Measurements from ENCODE around the gene RNF212B. TPM values are rescaled to one million over a fixed set of nuclear protein-coding genes. Genes with fewer than 3 reads are reported as not detected.
"Not testable (repeated sequence)": the region's sequence is repeated elsewhere in the genome, so short reads cannot be mapped to it uniquely, and the experiment has no call there.

RNF212B gene, protein sequence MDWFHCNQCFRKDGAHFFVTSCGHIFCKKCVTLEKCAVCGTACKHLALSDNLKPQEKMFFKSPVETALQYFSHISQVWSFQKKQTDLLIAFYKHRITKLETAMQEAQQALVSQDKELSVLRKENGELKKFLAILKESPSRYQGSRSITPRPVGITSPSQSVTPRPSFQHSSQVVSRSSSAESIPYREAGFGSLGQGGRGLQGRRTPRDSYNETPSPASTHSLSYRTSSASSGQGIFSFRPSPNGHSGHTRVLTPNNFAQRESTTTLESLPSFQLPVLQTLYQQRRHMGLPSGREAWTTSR
- total RNA-seq, result not detected in 2 replicates

DNA sequence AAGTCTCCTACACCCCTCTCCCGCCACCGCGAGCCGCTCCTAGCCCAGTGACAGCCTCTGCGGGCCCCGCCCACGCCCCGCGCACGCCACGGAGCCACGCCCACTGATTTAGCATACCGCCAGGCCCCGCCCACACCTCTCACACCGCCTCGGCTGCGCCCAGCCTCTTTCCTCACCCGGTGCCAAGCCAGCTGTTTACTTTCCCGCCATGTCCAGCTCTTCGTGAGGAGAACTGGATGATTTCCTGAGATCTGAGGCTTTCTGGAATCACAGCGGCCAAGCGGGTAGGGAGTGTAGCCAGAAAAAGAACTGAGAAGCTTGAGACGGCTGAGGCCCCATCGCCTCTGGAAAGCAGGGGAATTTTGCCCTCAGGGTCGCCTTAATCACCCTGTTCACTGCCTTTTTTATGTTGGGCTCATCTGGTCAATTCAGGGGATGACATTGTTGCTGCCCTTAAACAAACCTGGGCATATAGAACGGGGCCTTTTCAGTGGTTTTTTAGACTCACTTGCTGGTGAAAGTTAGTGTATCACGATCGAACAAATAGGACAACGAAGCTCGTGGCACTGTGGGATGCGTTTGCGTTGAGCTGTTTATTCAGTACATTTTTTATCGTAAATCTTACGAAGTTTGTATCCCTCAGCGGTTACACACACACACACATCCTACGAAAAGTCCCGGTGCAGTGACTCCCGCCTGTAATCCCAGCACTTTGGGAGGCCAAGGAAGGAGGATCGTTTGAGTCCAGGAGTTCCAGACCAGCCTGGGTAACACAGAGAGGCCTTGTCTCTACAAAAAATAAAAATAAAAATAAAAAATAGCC lies at the start of gene RNF212B:
Gene RNF212B (plus strand): TSS at position 165 of the 823 bp plus-strand sequence. CDS start 2,410 bp downstream, outside the sequence.
- DNase-seq (ENCODE audit: low read depth, low spot score), result peak; percentile 13

DNA sequence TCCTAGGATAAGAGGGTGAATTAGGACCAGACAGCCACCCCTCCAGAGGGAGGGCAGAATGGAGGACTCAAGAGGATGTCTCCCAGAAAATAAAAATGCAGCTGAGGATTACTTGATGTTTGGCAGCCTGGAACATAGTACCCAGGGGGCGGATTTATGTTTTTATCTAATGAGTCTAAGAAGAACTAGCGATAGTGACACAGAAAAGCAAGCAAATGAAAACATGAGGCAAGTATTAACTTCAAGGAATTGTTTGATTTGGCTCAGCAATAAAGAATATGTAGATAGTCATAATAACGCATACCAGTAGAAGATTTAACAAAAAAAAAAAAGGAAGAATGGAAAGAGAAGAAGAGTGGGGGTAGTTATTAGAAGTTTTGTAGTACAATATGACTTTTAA lies 44.3 kb upstream of the RNF212B start:
- DNase-seq (ENCODE audit: low read depth, low spot score), result no peak

DNA sequence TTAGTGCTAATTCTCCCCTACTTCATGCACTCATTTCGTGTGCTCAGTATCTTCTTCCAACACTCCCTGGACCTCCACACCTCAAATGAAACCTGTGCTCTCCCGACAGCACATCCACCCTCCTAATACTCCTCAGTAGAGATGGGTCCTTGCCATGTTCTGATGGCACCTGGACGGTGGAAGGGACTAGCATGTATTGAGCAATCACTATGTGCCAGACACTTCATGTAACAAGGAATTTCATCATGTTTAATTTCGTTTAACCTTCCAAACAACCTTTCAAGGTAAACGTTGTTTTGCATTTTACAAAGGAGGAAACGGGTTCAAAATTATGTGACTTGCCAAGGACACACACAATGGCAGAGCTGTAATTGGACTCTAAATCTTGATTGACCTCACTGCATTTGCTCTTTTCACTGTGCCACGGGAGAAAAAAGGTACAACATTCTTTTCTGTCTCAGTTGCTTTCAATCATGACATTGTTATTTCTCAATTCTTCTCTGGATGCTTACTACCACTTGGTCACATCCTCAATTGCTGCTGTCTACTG lies 42.1 kb upstream of the RNF212B start:
- DNase-seq (ENCODE audit: low read depth, low spot score), result no peak

DNA sequence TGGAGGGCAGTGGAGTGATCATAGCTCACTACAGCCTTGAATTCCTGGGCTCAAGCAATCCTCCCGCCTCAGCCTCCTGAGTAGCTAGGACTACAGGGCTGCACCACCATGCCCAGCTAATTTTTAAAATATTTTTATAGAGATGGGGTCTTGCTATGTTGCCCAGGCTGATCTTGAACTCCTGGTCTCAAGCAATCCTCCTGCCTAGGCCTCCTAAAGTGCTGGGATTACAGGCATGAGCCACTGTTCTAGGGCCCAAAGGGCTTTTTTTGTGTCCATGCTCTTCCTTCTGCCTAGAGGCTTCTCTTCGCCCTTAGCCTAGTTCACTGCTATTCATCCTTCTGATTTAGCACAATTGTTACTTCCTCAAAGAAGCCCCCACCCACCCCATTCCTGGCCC lies 41.2 kb upstream of the RNF212B start:
- not testable (repeated sequence) for DNase-seq (ENCODE audit: low read depth, low spot score)

DNA sequence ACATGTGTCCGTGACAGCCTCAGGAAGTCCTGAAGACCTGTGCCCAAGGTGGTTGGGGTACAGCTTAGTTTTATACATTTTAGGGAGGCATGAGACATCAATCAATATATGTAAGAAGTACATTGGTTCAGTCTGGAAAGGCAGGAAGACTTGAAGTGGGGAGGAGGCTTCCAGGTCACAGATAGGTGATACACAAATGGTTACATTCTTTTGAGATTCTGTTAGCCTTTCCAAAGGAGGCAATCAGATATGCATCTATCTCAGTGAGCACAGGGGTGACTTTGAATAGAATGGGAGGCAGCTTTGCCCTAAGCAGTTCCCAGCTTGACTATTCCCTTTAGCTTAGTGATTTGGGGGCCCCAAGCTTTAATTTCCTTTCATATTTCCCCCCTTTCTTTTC lies 38.6 kb upstream of the RNF212B start:
- DNase-seq (ENCODE audit: low read depth, low spot score), result not testable (repeated sequence)

DNA sequence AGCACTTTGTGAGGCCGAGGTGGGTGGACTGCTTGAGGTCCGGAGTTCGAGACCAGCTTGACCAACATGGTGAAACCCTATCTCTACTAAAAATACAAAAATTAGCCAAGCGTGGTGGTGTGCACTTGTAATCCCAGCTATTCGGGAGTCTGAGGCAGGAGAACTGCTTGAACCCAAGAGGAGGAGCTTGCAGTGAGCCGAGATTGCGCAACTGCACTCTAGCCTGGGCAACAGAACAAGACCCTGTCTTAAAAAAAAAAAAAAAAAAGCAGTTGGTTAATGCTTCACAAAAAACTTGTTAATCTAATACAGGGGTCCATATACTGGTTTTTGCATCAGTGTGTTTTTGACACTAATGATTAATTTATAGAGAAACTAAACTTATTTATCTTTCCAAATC lies 35.7 kb upstream of the RNF212B start:
- DNase-seq (ENCODE audit: low read depth, low spot score), result no peak

DNA sequence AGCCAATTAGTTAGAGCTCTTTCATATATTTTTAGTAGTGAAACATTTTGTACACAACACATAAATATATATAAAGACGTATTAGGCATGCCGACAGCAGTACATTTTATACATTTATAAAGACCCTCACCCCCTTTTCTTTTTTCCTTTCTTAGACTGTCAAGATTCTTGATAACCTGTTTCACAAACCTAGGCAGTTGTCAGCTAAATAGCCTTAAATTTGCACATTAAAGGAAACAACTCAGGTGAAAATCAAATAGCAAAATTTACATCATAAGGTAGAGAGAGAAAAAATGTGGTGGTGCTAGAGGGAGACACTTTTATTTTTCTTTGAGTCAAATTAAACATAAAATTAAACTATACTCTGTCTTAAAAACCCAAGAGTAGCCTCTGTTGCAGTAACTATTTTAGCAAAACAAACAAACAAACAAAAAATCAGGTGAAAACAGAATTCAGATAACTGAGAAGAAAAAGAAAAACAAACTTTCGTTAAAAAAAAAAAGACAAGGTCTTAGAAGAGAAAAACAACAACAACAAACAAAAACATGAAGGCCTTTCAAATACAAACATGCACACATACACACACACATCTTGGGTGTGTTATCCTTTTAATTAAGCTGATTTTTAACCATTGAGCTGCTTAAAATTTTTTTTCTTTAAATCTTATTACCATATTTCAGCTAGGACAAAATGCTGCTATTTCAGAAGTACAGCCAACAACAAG lies 31.2 kb upstream of the RNF212B start:
- DNase-seq (ENCODE audit: low read depth, low spot score), result no peak

DNA sequence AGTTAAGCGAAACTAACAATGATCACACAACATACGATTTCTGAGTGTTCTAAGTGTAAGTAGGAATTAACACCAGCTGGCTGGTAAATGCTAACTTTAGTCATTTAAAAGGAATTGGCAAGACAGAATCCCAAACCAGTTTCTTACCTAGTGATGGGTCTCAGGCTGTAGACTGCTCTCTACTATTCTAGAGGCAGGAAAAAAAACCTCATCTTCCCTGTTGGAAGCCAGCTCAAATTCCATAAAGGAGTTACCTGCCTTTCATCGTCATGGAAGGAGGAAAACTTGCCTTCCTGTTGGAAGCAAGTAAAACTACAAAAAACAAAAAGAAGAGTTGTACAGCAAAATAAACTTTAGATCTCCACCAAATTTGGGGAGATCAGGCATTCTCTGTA lies 30.6 kb upstream of the RNF212B start:
- DNase-seq (ENCODE audit: low read depth, low spot score), result no peak

DNA sequence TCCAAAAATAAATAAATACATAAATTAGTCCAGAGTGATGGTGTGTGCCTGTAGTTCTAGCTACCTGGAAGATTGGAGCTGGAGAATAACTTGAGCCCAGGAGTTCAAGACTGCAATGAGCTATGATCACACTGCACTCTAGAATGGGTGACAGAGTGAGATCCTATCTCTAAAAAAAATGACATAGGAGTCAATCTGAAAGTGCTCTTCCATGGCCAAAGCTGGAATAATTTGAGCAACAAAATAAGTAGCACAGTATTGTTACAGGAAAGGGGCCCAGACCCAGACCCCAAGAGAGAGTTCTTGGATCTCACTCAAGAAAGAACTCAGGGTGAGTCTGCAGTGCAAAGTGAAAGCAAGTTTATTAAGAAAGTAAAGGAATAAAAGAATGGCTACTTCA lies 29.4 kb upstream of the RNF212B start:
- DNase-seq (ENCODE audit: low read depth, low spot score), result no peak

DNA sequence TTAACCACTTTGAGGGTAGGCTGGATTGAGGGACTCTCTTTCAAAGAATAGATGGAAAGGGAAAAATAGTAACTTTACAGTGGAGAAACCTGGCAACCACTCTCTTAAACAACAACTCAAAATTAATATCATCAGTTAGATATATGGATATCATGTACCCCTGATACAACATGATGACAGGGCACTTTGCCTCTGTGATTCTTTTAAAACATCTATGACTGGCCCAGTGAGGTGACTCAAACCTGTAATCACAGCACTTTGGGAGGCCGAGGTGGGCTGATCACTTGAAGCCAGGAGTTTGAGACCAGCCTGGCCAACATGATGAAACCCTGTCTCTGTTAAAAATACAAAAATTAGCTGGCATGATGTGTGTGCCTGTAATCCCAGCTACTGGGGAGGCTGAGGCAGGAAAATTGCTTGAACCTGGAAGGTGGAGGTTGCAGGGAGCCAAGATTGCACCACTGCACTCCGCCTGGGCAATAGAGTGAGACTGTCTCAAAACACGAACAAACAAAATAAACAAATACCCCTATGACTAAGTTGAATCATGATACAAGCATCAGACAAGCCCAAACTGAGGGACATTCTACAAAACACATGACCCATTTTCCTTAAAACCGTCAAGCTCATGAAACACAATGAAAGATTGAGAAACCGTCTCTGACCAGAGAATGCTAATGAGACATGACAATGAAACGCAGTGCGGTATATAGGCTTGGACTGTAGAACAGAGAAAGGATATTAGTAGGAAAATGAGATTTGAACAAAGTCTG lies 27.9 kb upstream of the RNF212B start:
- no peak for DNase-seq (ENCODE audit: low read depth, low spot score)

DNA sequence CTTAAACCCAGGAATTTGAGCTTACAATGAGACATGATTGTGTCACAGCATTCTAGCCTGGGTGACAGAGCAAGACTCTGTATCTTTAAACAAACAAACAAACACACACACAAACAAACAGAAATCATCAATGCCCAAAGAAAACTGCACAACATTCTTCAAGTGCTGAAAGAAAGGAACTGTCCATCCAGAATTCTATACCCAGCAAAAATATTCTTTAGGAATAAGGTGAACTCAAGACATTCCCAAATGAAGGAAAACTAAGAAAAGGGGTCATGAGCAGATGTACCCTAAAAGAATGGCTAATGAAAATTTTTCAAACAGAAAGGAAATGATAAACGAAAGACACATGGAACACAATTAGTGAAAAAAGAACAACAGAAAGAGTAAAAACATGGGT lies 22.3 kb upstream of the RNF212B start:
- DNase-seq (ENCODE audit: low read depth, low spot score), result no peak

DNA sequence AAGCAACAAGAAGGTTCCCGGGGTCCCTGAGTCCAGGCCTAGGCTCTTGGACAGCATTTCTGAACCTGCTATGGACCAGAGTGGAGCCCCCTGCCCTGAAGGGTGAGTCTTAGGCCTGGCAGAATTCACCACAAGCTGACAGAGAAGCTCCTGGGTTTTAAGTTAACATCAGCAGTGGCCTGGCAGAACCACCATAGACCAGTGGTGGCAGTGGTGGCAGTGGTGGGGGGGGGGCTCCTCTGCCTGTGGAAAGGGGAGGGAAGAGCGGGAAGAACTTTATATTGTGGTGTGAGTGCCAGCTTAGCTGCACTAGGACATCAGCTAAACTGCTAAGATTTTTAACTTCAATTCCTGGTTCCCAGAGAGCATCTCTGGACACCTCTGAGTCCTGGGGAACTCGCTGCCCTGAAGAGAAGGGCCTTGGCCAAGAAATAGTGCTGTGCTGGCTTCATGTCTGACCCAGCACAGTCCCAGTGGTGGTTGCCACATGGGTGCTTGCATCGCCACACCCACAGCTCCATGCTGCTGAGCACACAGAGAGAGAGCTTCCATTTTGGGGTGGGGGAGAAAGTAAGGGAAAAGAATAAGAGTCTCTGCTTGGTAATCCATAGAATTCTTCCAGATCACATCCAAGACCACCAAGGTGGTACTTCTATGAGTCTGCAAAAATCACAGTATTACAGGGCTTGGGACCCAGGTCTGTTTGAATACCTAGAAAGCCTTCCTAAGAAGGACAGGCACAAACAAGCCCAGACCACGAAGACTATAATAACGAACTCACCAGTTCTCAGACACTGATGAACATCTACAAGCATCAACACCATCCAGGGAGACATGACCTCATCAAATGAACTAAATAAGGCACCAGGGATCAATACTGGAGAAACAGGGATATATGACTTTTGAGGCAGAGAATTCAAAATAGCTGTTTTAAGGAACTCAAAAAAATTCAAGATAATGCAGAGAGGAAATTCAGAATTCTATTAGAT lies 20.4 kb upstream of the RNF212B start:
- DNase-seq (ENCODE audit: low read depth, low spot score), result no peak

DNA sequence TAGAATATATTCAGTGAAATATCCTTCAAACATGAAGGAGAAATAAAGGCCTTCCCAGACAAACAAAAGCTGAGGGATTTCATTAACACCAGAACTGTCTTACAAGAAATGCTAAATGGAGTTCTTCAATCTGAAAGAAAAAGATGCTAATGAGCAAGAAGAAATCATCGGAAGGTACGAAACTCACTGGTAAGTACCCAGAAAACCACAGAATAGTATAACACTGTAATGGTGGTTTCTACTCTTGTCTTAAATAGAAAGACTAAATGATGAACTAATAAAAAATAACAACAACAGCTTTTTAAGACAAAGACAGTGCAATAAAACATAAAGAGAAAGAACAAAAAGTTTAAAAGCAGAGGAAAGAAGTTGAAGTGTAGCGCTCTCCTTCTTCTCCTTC lies 18.7 kb upstream of the RNF212B start:
- DNase-seq (ENCODE audit: low read depth, low spot score), result no peak

DNA sequence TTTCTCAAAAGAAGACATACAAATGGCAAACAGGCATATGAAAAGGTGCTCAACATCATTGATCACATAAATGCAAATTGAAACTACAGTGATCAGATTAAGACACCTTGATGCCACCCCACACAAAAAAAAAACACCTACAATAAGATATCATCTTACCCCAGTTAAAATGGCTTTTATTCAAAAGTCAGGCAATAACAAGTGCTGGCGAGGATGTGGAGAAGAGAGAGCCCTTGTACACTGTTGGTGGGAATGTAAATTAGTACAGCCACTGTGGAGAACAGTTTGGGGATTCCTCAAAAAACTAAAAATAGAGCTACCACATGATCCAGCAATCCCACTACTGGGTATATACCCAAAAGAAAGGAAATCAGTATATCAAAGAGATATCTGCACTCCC lies 12.8 kb upstream of the RNF212B start:
- DNase-seq (ENCODE audit: low read depth, low spot score), result not testable (repeated sequence)

DNA sequence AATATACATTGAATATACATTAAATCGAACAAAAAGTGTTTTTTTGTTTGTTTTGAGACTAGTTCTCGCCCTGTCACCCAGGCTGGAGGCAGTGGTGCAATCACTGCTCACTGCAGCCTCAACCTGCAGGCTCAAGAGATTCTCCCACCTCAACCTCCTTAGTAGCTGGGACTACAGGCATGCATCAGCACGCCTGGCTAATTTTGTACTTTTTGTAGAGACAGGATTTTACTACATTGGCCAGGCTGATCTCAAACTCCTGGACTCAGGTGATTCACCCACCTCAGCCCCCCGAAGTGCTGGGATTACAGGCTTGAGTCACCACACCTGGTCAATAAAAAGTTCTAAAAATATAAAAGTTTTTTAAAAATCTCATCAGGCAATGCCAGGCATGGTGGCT lies 10.2 kb upstream of the RNF212B start:
- DNase-seq (ENCODE audit: low read depth, low spot score), result no peak

DNA sequence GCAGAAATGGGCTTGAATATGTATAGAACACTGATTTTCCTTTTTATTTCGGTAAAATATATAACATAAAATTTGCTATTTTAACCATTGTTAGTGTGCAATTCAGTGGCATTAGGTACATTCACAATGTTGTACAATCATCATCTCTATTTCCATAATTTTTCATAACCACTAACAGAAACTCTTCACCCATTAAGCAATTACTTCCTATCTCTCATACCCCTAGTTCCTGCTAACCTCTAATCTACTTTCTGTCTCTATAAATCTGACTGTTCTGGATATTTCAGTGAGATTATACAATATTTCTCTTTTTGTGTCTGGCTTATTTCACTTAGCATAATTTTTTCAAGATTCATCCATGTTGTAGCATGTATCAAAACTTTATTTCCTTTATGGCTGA lies 8.9 kb upstream of the RNF212B start:
- no peak for DNase-seq (ENCODE audit: low read depth, low spot score)

DNA sequence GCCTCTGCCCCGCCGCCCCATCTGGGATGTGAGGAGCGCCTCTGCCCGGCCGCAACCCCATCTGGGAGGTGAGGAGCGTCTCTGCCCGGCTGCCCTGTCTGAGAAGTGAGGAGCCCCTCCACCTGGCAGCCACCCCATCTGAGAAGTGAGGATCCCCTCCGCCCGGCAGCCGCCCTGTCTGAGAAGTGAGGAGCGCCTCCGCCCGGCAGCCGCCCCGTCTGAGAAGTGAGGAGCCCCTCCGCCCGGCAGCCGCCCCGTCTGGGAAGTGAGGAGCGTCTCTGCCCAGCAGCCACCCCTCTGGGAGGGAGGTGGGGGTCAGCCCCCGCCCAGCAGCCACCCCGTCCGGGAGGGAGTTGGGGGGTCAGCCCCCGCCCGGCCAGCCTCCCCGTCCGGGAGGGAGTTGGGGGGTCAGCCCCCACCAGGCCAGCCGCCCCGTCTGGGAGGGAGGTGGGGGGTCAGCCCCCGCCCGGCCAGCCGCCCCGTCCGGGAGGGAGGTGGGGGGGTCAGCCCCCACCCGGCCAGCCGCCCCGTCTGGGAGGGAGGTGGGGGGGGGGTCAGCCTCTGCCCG lies 5.4 kb upstream of the RNF212B start:
- not testable (repeated sequence) for DNase-seq (ENCODE audit: low read depth, low spot score)

DNA sequence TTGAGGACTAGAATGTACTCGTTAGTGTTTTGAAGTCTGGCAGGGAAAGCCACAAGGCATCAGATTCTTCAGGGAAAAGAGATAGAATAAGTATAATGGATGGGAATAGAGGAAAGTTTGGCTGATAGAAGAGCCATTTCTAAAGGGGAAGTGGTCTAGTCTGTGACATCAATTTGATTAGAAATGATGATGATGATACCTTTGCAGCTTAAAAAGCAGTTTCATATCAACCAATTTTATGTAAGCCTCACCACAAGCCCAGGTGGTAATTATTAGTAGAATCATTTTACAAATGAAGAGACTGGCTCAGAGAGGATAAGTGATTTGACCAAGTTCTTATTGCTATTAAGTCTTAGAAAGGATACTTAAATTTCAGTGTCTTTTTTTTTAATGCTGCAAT lies 2.9 kb downstream of the RNF212B start:
- no peak for DNase-seq (ENCODE audit: low read depth, low spot score)

DNA sequence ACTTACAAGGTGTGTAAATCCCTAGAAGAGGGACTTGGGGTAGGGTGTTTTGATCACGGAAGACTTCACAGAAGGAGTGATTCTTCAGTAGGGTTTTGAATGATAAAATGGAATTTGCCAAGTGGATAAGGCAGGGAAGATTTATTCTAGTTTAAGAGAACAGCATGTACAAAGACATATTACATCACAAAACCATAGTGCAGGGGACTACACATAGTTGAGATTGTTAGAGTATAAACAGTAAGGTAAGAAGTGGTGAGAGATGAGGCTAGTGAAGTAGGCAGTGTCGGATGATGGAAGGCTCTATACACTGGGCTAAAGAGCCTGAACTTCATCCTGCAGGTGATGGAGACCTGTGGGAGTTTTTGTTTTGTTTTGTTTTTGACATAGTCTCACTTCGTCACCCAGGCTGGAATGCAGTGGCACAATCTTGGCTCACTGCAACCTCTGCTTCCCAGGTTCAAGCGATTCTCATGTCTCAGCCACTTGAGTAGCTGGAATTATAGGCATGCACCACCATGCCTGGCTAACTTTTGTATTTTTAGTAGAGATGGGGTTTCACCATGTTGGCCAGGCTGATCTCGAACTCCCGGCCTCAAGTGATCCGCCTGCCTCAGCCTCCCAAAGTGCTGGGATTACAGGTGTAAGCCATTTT lies 3.5 kb downstream of the RNF212B start:
- DNase-seq (ENCODE audit: low read depth, low spot score), result not testable (repeated sequence)

Data from pulmonary artery endothelial cell (primary cell).